IMR-90 (cell line): ENCODE measurements around the gene CARMIL1. TPM values are rescaled to one million over a fixed set of nuclear protein-coding genes. Genes with fewer than 3 reads are reported as not detected.

Experiments used
- ATAC-seq: fragments of 200-7000 bp; cut with Tn5 transposase; 2 replicates; pipeline ENCODE4 v1.9.1; 2020; ENCODE audit warnings: low read depth, mild to moderate bottlenecking, moderate library complexity
- BruUV-seq: library from RNA; stranded (reverse); fragments of 400-500 nt; replicated peaks from 2 replicates; lab custom pipeline; 2021; lab: Mats Ljungman, UMichigan
- CTCF ChIA-PET: fragments of 300-600 bp; formaldehyde crosslinking; extraction: SDS; loops from one replicate; lab custom pipeline; 2021; ENCODE audit warnings: antibody characterized with exemption; lab: Yijun Ruan, JAX
- POLR2A ChIA-PET: fragments of 300-600 bp; sonication (Branson Sonifier 250); formaldehyde crosslinking; loops from one replicate; lab custom pipeline; 2022; ENCODE audit warnings: antibody characterized with exemption; ENCODE audit not compliant: unreplicated experiment; lab: Charles Lee
- DNase-seq: peaks from one replicate; pipeline ENCODE4 v3.0.0; 2013
- H2AFZ ChIP-seq: replicated peaks from 2 replicates; pipeline ENCODE3; 2013; ENCODE audit warnings: low read length, mild to moderate bottlenecking; ENCODE audit not compliant: poor library complexity
- H2AK5ac ChIP-seq: 2 replicates; pipeline ENCODE4 v1.6.1; 2013; ENCODE audit warnings: low read depth, low read length, inconsistent platforms
- H2AK9ac ChIP-seq: replicated peaks from 2 replicates; pipeline ENCODE3; 2013; ENCODE audit warnings: mild to moderate bottlenecking, low read depth, low read length, moderate library complexity; ENCODE audit not compliant: poor library complexity
- H2BK120ac ChIP-seq: 2 replicates; pipeline ENCODE4 v1.6.1; 2013; ENCODE audit warnings: low read depth, low read length, inconsistent platforms
- H2BK15ac ChIP-seq: 3 replicates; pipeline ENCODE4 v1.6.1; 2013; ENCODE audit warnings: low read depth, low read length, inconsistent platforms
- H2BK20ac ChIP-seq: 2 replicates; pipeline ENCODE4 v1.6.1; 2013; ENCODE audit warnings: low read depth, mild to moderate bottlenecking, inconsistent platforms, low read length, moderate library complexity
- H2BK5ac ChIP-seq: 2 replicates; pipeline ENCODE4 v1.6.1; 2013; ENCODE audit warnings: mild to moderate bottlenecking, low read depth, low read length, inconsistent platforms; ENCODE audit not compliant: poor library complexity, severe bottlenecking
- H3K14ac ChIP-seq: replicated peaks from 2 replicates; pipeline ENCODE4 v1.6.1; 2013; ENCODE audit warnings: low read depth, low read length, inconsistent platforms
- H3K18ac ChIP-seq: 2 replicates; pipeline ENCODE4 v1.6.1; 2013; ENCODE audit warnings: low read depth, low read length, control low read depth
- H3K23ac ChIP-seq: 2 replicates; pipeline ENCODE4 v1.6.1; 2013; ENCODE audit warnings: low read depth, low read length, inconsistent platforms
- H3K27ac ChIP-seq: 2 replicates; pipeline ENCODE4 v1.5.1; 2013; ENCODE audit warnings: mild to moderate bottlenecking, control low read depth, low read length; ENCODE audit not compliant: insufficient read depth
- H3K27me3 ChIP-seq: 2 replicates; pipeline ENCODE4 v1.6.1; 2013; ENCODE audit warnings: low read length; ENCODE audit not compliant: control insufficient read depth, insufficient read depth
- H3K36me3 ChIP-seq: 2 replicates; pipeline ENCODE4 v1.6.1; 2013; ENCODE audit warnings: low read length, mixed read lengths; ENCODE audit not compliant: control insufficient read depth, insufficient read depth
- H3K4ac ChIP-seq: 2 replicates; pipeline ENCODE4 v1.6.1; 2013; ENCODE audit warnings: low read depth, low read length, inconsistent platforms
- H3K4me1 ChIP-seq: 2 replicates; pipeline ENCODE4 v1.6.1; 2013; ENCODE audit warnings: low read length, mixed read lengths; ENCODE audit not compliant: control insufficient read depth, insufficient read depth
- H3K4me2 ChIP-seq: 2 replicates; pipeline ENCODE4 v1.6.1; 2013; ENCODE audit warnings: low read depth, mild to moderate bottlenecking, control low read depth, low read length, moderate library complexity
- H3K4me3 ChIP-seq: 2 replicates; pipeline ENCODE4 v1.5.1; 2013; ENCODE audit warnings: low read depth, mild to moderate bottlenecking, control low read depth, low read length, moderate library complexity; ENCODE audit not compliant: insufficient read depth
- H3K56ac ChIP-seq: 2 replicates; pipeline ENCODE4 v1.6.1; 2013; ENCODE audit warnings: low read length, inconsistent platforms; ENCODE audit not compliant: insufficient read depth; ENCODE audit errors: extremely low read depth
- H3K79me1 ChIP-seq, 2 experiments: 2 replicates each; pipeline ENCODE4 v1.6.1; 2013; ENCODE audit warnings: low read length in 2 of 2, inconsistent platforms in 1 of 2, low read depth in 1 of 2
- H3K9ac ChIP-seq: 2 replicates; pipeline ENCODE4 v1.6.1; 2013; ENCODE audit warnings: low read depth, low read length, control low read depth
- H3K9me1 ChIP-seq: 2 replicates; pipeline ENCODE4 v1.6.1; 2013; ENCODE audit warnings: low read length, inconsistent platforms; ENCODE audit not compliant: insufficient read depth
- H3K9me3 ChIP-seq: 2 replicates; pipeline ENCODE4 v1.6.1; 2013; ENCODE audit warnings: low read length; ENCODE audit not compliant: control insufficient read depth, insufficient read depth
- H4K20me1 ChIP-seq: 2 replicates; pipeline ENCODE4 v1.6.1; 2013; ENCODE audit warnings: low read length, inconsistent platforms; ENCODE audit not compliant: insufficient read depth
- H4K5ac ChIP-seq: 2 replicates; pipeline ENCODE4 v1.6.1; 2013; ENCODE audit warnings: mild to moderate bottlenecking, low read depth, low read length, control low read depth
- H4K8ac ChIP-seq, 2 experiments: 2 replicates each; pipeline ENCODE4 v1.6.1; 2013; ENCODE audit warnings: low read depth in 2 of 2, low read length in 2 of 2, control low read depth in 1 of 2, inconsistent platforms in 1 of 2
- H4K91ac ChIP-seq: 2 replicates; pipeline ENCODE4 v1.6.1; 2013; ENCODE audit warnings: low read depth, low read length, inconsistent platforms; ENCODE audit not compliant: insufficient read depth
- BHLHE40 ChIP-seq: fragments of 150-350 bp; IDR thresholded peaks from 2 replicates; pipeline ENCODE4 v1.6.1; 2016; ENCODE audit warnings: mild to moderate bottlenecking, low read depth, low read length
- CEBPB ChIP-seq: IDR thresholded peaks from 2 replicates; pipeline ENCODE4 v1.6.1; 2012; ENCODE audit warnings: low read depth, low read length, improper control_type of control experiment
- CHD1 ChIP-seq: IDR thresholded peaks from 2 replicates; pipeline ENCODE4 v1.6.1; 2012; ENCODE audit warnings: low read depth, low read length, improper control_type of control experiment
- CTCF ChIP-seq: conservative IDR thresholded peaks from 2 replicates; pipeline ENCODE4 v1.5.1; 2012; ENCODE audit warnings: mild to moderate bottlenecking, low read depth, low read length, improper control_type of control experiment
- ELK1 ChIP-seq: fragments of 150-350 bp; IDR thresholded peaks from 2 replicates; pipeline ENCODE4 v1.6.1; 2016; ENCODE audit warnings: low read depth, mild to moderate bottlenecking, low read length, moderate library complexity, borderline replicate concordance
- FOS ChIP-seq: fragments of 150-350 bp; IDR thresholded peaks from 2 replicates; pipeline ENCODE4 v1.6.1; 2016; ENCODE audit warnings: low read depth, low read length
- MAFK ChIP-seq: IDR thresholded peaks from 2 replicates; pipeline ENCODE4 v1.6.1; 2012; ENCODE audit warnings: low read depth, low read length, improper control_type of control experiment
- MAZ ChIP-seq: IDR thresholded peaks from 2 replicates; pipeline ENCODE4 v1.6.1; 2012; ENCODE audit warnings: low read depth, mild to moderate bottlenecking, low read length, improper control_type of control experiment, moderate library complexity, borderline replicate concordance
- MXI1 ChIP-seq: IDR thresholded peaks from 2 replicates; pipeline ENCODE4 v1.6.1; 2012; ENCODE audit warnings: low read depth, mild to moderate bottlenecking, low read length, moderate library complexity, borderline replicate concordance
- NFE2L2 ChIP-seq: fragments of 150-350 bp; IDR thresholded peaks from 2 replicates; pipeline ENCODE4 v1.6.1; 2016; ENCODE audit warnings: low read depth, mild to moderate bottlenecking, low read length
- POLR2A ChIP-seq: IDR thresholded peaks from 2 replicates; pipeline ENCODE4 v1.6.1; 2012; ENCODE audit warnings: mild to moderate bottlenecking, low read depth, low read length
- RAD21 ChIP-seq: IDR thresholded peaks from 2 replicates; pipeline ENCODE4 v1.6.1; 2012; ENCODE audit warnings: low read length, improper control_type of control experiment
- RCOR1 ChIP-seq: IDR thresholded peaks from 2 replicates; pipeline ENCODE4 v1.6.1; 2012; ENCODE audit warnings: mild to moderate bottlenecking, low read length, improper control_type of control experiment; ENCODE audit not compliant: insufficient replicate concordance
- RFX5 ChIP-seq: IDR thresholded peaks from 2 replicates; pipeline ENCODE4 v1.8.0; 2012; ENCODE audit warnings: low read depth, mild to moderate bottlenecking, low read length, moderate library complexity
- SMC3 ChIP-seq: fragments of 150-350 bp; IDR thresholded peaks from 2 replicates; pipeline ENCODE4 v1.6.1; 2016; ENCODE audit warnings: low read depth, mild to moderate bottlenecking, antibody characterized with exemption, low read length, moderate library complexity
- USF2 ChIP-seq: fragments of 150-350 bp; IDR thresholded peaks from 2 replicates; pipeline ENCODE4 v1.6.1; 2017; ENCODE audit warnings: mild to moderate bottlenecking, antibody characterized with exemption, low read length, low read depth
- WGBS, 2 experiments: methylation state at CpG; one replicate each; pipeline versions ENCODE4 v1.1.5 to v1.1.7; 2013; ENCODE audit warnings: missing lambda C conversion rate in 2 of 2; ENCODE audit not compliant: insufficient read length in 1 of 2; ENCODE audit errors: extremely low coverage in 2 of 2; 5-methylcytosine and 5-hydroxymethylcytosine counted together
- dilution Hi-C: fragments of 300-500 bp; cut with HindIII; formaldehyde crosslinking; loops from one replicate; pipeline ENCODE4 v1.14.3; 2018; ENCODE audit warnings: low sequenced_read_pairs; ENCODE audit not compliant: unreplicated experiment
- in situ Hi-C: fragments of 300-500 bp; cut with MboI; formaldehyde crosslinking; loops from 3 replicates; pipeline ENCODE4 v1.14.3; 2019; ENCODE audit warnings: low sequenced_read_pairs, inconsistent platforms, mixed read lengths
- intact Hi-C: fragments of 100-400 bp; cut with micrococcal nuclease; formaldehyde crosslinking; loops from 2 replicates; pipeline ENCODE4 v1.10.0; 2022
- polyA plus RNA-seq, 3 experiments: library from polyadenylated mRNA; depleted of rRNA; stranded (reverse); fragments of >200 nt; gene quantifications; 2 replicates each; pipeline ENCODE4 v1.2.3, GENCODE V29; 2012; ENCODE audit warnings: low replicate concordance in 1 of 3
- total RNA-seq: library from RNA; depleted of rRNA; stranded (reverse); fragments of >200 nt; gene quantifications from 2 replicates; pipeline ENCODE4 v1.2.3, GENCODE V29; 2012

The CARMIL1 gene
- total and polyA plus RNA-seq, 2 of the 4 experiments (the other 2 are of a cell fraction), result 1.3 to 2.9 TPM

- Histone ChIP-seq H3K9me3 (no peaks in the 10 kb centered on the region), H3K18ac (no peak overlapping the region), H4K20me1 (no peaks in the 10 kb centered on the region), H3K4ac (no peak overlapping the region), H3K9me1 (no peaks in the 10 kb centered on the region), H2BK20ac (no peak overlapping the region), H3K27me3 (no peaks in the 10 kb centered on the region), H2BK120ac (no peak overlapping the region), H3K79me1 (no peaks in the 10 kb centered on the region), H2BK5ac (no peak overlapping the region), H3K9ac (no peak overlapping the region), H3K4me2 (no peak overlapping the region), H3K36me3 (no peaks in the 10 kb centered on the region), H4K91ac (no peak overlapping the region), H3K27ac (no peak overlapping the region), H3K4me1 (no peaks in the 10 kb centered on the region), H2BK15ac (no peak overlapping the region), H2AK9ac (no peak overlapping the region), H3K4me3 (no peak overlapping the region), H4K5ac (no peak overlapping the region), H3K56ac (no peak overlapping the region), H2AK5ac (no peak overlapping the region), H4K8ac (no peak overlapping the region), H2AFZ (no peak overlapping the region), H3K23ac (no peak overlapping the region), H3K14ac (no peak overlapping the region)
- TF ChIP-seq FOS (no peak), MAFK (no peak), SMC3 (no peak), POLR2A (no peak), NFE2L2 (no peak), MAZ (no peak), MXI1 (no peak), CTCF (no peak), USF2 (no peak), CEBPB (no peak), ELK1 (no peak), RCOR1 (no peak), RAD21 (no peak), BHLHE40 (no peak), CHD1 (no peak), RFX5 (no peak)
- no peak for ATAC-seq
- no TSS peak for BruUV-seq
- dilution Hi-C loops (no loop called here), in situ Hi-C loops (no loop called here), intact Hi-C loops (no loop called here)
- POLR2A ChIA-PET, result no interaction called here
- no CpG with 5 or more reads among the region's 1 CpG for WGBS, 2 experiments
- CTCF ChIA-PET, result no interaction called here
- no peak for DNase-seq
Measured at GRCh38 chr6:25541228-25541627, 262.1 kb downstream of the CARMIL1 start.
